Measurements from ENCODE around the gene SCFD2. TPM values are rescaled to one million over a fixed set of nuclear protein-coding genes. Genes with fewer than 3 reads are reported as not detected.
"Not testable (repeated sequence)": the region's sequence is repeated elsewhere in the genome, so short reads cannot be mapped to it uniquely, and the experiment has no call there.

SCFD2 gene
- total and polyA plus RNA-seq, 5 donors from 2014 or later, result 15.0 to 23.9 (median 16.3) TPM

DNA sequence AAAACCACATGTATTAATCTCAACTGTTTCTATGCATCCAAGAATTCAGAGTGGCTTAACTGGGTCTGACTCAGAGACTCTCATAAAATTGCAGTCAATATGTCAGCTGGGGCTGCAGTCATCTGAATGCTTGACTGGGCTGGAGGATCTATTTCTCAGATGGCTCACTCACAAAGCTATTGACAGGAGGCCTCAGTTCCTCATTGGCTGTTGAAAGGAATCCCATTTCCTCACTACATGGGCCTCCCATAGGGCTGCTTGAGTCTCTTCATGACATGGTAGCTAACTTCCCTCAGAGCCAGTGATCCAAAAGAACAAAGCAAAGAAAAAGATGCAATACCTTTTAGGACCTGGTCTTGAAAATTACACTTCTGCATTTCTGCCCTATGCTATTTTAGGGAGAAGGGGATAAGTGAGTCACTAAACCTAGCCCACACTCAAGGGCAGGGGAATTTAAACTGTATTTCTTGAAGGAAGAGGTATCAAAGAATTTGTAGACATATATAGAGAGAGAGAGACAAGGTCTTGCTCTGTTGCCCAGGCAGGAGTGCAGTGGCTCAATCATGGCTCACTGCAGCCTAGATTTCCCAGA lies 9.8 kb downstream of the SCFD2 start:
- Mint-ChIP-seq H3K27me3 (no peaks in the 10 kb centered on the region), H3K4me3 (no peak overlapping the region), H3K36me3 (peaks cover 27% of the 10 kb centered on the region), H3K4me1 (peaks cover 14 to 25% (median 23%) of the 10 kb centered on the region in 4 donors), H3K27ac (peak overlapping the region in 2 of 3 donors; percentile 5 to 9), H3K9me3 (no peaks in the 10 kb centered on the region)
- H3K27me3 ChIP-seq (ENCODE audit: control insufficient read depth, insufficient read depth, low read length), result no peaks in the 10 kb centered on the region
- H3K9me3 ChIP-seq (ENCODE audit: control insufficient read depth in 2 of 2, low read length in 2 of 2), result no peaks in the 10 kb centered on the region
- H3K36me3 ChIP-seq (ENCODE audit: control insufficient read depth, insufficient read depth, low read length), result peaks cover 13% of the 10 kb centered on the region
- ATAC-seq (ENCODE audit: low read depth in 2 of 2) (no peak), DNase-seq (no peak)
- H3K4me1 ChIP-seq (ENCODE audit: control insufficient read depth, insufficient read depth, low read length, poor library complexity, severe bottlenecking), result no peaks in the 10 kb centered on the region
- no peak overlapping the region for H3K27ac ChIP-seq (ENCODE audit: insufficient read depth, low read length, poor library complexity, severe bottlenecking)
- H3K4me3 ChIP-seq (ENCODE audit: low read depth, low read length), result no peak overlapping the region

DNA sequence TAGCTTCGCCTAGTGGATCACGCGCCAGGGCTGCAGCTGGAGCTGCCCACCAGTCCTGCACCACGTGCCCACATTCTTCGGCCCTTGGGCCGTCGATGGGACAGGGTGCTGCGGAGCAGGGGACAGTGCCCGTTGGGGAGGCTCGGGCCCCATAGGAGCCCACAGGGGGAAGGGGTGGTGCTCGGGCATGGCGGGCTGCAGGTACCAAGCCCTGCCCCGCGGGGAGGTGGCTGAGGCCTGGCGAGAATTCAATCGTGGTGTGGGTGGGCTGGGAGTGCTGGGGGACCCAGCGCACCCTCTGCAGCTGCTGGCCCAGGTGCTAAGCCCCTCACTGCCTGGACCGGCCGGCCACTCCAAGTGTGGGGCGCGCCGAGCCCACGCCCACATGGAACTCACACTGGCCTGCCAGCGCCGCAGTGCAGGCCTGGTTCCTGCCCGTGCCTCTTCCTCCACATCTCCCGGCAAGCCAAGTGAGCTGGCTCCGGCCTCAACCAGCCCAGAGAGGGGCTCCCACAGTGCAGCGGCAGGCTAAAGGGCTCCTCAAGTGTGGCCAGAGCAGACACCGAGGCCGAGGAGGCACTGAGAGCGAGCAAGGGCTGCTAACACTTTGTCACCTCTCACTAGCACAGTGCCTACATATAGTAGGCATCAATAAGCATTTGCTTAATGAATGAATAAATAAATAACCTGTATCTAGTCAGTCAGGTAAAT lies 11.7 kb downstream of the SCFD2 start:
- H3K4me3 Mint-ChIP-seq, result peak overlapping the region in 1 of 4 donors; percentile 2
- no peaks in the 10 kb centered on the region for H3K9me3 ChIP-seq (ENCODE audit: control insufficient read depth in 2 of 2, low read length in 2 of 2)
- H3K4me1 ChIP-seq (ENCODE audit: control insufficient read depth, insufficient read depth, low read length, poor library complexity, severe bottlenecking), result no peaks in the 10 kb centered on the region
- peaks cover 16% of the 10 kb centered on the region for H3K36me3 ChIP-seq (ENCODE audit: control insufficient read depth, insufficient read depth, low read length)
- peaks cover 6 to 14% (median 9%) of the 10 kb centered on the region in 4 donors for H3K4me1 Mint-ChIP-seq
- peaks cover 33% of the 10 kb centered on the region for H3K36me3 Mint-ChIP-seq
- no peak overlapping the region for H3K4me3 ChIP-seq (ENCODE audit: low read depth, low read length)
- no peaks in the 10 kb centered on the region for H3K27me3 ChIP-seq (ENCODE audit: control insufficient read depth, insufficient read depth, low read length)
- DNase-seq (no peak), ATAC-seq (ENCODE audit: low read depth in 2 of 2) (no peak)
- H3K27ac Mint-ChIP-seq, result no peak overlapping the region
- no peaks in the 10 kb centered on the region for H3K9me3 Mint-ChIP-seq
- H3K27ac ChIP-seq (ENCODE audit: insufficient read depth, low read length, poor library complexity, severe bottlenecking), result no peak overlapping the region
- H3K27me3 Mint-ChIP-seq, result no peaks in the 10 kb centered on the region

DNA sequence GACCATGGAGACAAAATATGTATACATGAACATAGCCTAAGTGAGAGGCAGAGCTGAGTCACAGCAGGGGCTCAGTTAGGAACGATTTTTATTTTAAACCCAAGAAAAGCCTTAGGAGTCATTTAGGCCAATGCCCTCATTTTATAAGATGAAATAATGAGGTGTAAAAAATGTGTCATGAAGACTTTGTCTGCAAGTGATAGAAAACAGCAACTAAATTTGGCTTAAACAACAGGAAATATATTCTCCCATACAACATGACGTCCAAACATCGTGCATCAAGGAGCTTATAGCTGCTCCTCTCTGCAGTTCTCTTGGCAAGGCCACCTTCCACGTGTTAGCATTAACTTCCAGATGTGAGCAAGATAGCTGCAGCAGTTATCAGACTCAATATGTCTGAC lies 16.8 kb downstream of the SCFD2 start:
- no peak overlapping the region for H3K4me3 ChIP-seq (ENCODE audit: low read depth, low read length)
- no peak for DNase-seq
- Mint-ChIP-seq H3K36me3 (peaks cover 61% of the 10 kb centered on the region), H3K27me3 (no peaks in the 10 kb centered on the region), H3K4me1 (peaks cover 5 to 18% (median 13%) of the 10 kb centered on the region in 4 donors), H3K4me3 (no peak overlapping the region), H3K27ac (peak overlapping the region in 1 of 3 donors; percentile 53), H3K9me3 (peaks cover 0 to 11% (median 0%) of the 10 kb centered on the region in 7 donors)
- peaks cover 16% of the 10 kb centered on the region for H3K36me3 ChIP-seq (ENCODE audit: control insufficient read depth, insufficient read depth, low read length)
- H3K9me3 ChIP-seq (ENCODE audit: control insufficient read depth in 2 of 2, low read length in 2 of 2), result no peaks in the 10 kb centered on the region
- H3K4me1 ChIP-seq (ENCODE audit: control insufficient read depth, insufficient read depth, low read length, poor library complexity, severe bottlenecking), result no peaks in the 10 kb centered on the region
- ATAC-seq (ENCODE audit: low read depth in 2 of 2), result no peak
- H3K27me3 ChIP-seq (ENCODE audit: control insufficient read depth, insufficient read depth, low read length), result no peaks in the 10 kb centered on the region
- no peak overlapping the region for H3K27ac ChIP-seq (ENCODE audit: insufficient read depth, low read length, poor library complexity, severe bottlenecking)

DNA sequence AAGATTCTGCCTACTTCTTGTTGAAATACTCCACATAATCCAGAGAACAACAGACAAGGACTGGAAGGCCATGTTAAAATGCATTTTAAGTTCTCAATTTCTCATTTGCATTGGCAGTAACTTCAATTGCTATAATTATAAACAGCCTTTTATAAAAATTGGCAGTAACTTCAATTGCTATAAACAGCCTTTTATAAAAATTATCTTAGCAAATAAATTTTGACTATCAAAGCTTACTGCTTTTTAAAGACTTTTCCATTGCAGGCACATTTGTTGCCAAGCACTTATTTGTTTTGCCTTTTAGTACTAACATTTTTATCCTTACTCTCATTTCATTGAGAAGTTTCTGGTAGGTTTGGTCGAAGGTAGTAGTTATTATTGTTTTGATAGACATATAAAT lies 17.8 kb downstream of the SCFD2 start:
- H3K4me3 Mint-ChIP-seq, result no peak overlapping the region
- DNase-seq (no peak), ATAC-seq (ENCODE audit: low read depth in 2 of 2) (no peak)
- peaks cover 0 to 11% (median 2%) of the 10 kb centered on the region in 7 donors for H3K9me3 Mint-ChIP-seq
- Histone ChIP-seq H3K36me3 (ENCODE audit: control insufficient read depth, insufficient read depth, low read length) (peaks cover 12% of the 10 kb centered on the region), H3K4me3 (ENCODE audit: low read depth, low read length) (no peak overlapping the region), H3K27ac (ENCODE audit: insufficient read depth, low read length, poor library complexity, severe bottlenecking) (no peak overlapping the region), H3K4me1 (ENCODE audit: control insufficient read depth, insufficient read depth, low read length, poor library complexity, severe bottlenecking) (no peaks in the 10 kb centered on the region), H3K27me3 (ENCODE audit: control insufficient read depth, insufficient read depth, low read length) (no peaks in the 10 kb centered on the region), H3K9me3 (ENCODE audit: control insufficient read depth in 2 of 2, low read length in 2 of 2) (no peaks in the 10 kb centered on the region)
- no peaks in the 10 kb centered on the region for H3K27me3 Mint-ChIP-seq
- peaks cover 5 to 18% (median 13%) of the 10 kb centered on the region in 4 donors for H3K4me1 Mint-ChIP-seq
- H3K27ac Mint-ChIP-seq, result peak overlapping the region in 1 of 3 donors; percentile 76
- peaks cover 68% of the 10 kb centered on the region for H3K36me3 Mint-ChIP-seq

DNA sequence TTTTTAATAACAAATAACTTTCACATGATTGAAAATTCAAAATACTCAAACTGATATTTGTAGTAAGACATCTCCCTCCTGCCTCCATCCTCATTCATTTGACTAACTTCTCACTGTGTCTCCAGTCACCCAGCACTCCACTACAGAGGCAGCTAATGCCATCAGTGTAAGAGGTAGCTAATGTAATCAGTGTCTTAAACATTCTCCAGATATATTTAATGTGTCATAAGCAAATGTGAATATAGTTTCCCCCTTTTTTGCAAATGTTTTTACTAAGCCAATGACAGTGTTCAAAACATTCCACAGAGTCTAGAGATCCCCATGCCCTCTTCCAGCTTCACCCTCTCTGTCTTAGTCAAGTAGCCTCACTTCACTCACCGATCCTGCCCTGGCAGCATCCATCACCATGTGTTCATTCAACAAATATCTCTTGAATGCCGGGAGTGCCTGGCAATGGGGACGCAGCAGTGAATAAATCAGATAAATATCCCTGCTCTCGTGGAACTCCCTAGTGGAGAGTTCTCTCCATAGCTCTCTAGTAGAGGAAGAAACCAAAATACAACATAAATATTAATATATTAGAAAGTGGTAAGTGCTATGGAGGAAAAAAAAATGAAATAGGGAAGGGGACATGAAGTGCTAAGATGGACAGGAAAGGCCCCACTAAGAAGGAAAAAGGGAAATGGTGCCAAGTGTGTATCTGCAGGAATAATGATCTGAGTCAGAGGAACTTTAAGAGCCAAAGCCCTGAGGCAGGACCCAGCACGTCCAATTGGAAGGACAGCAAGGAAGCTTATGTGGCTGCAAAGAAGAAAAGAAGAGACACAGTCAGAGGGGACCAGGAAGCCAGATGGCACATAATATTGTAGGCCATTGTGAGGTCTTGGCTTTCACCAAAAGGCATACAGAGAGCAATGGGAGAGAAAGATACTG lies 18.7 kb downstream of the SCFD2 start:
- Histone ChIP-seq H3K36me3 (ENCODE audit: control insufficient read depth, insufficient read depth, low read length) (peaks cover 5% of the 10 kb centered on the region), H3K27ac (ENCODE audit: insufficient read depth, low read length, poor library complexity, severe bottlenecking) (no peak overlapping the region), H3K27me3 (ENCODE audit: control insufficient read depth, insufficient read depth, low read length) (no peaks in the 10 kb centered on the region), H3K4me3 (ENCODE audit: low read depth, low read length) (no peak overlapping the region), H3K9me3 (ENCODE audit: control insufficient read depth in 2 of 2, low read length in 2 of 2) (no peaks in the 10 kb centered on the region), H3K4me1 (ENCODE audit: control insufficient read depth, insufficient read depth, low read length, poor library complexity, severe bottlenecking) (no peaks in the 10 kb centered on the region)
- Mint-ChIP-seq H3K27ac (peak overlapping the region in 1 of 3 donors; percentile 76), H3K27me3 (no peaks in the 10 kb centered on the region), H3K36me3 (peaks cover 63% of the 10 kb centered on the region), H3K4me3 (no peak overlapping the region), H3K4me1 (peaks cover 5 to 18% (median 13%) of the 10 kb centered on the region in 4 donors), H3K9me3 (peaks cover 0 to 11% (median 2%) of the 10 kb centered on the region in 7 donors)
- no peak for DNase-seq
- ATAC-seq (ENCODE audit: low read depth in 2 of 2), result no peak

DNA sequence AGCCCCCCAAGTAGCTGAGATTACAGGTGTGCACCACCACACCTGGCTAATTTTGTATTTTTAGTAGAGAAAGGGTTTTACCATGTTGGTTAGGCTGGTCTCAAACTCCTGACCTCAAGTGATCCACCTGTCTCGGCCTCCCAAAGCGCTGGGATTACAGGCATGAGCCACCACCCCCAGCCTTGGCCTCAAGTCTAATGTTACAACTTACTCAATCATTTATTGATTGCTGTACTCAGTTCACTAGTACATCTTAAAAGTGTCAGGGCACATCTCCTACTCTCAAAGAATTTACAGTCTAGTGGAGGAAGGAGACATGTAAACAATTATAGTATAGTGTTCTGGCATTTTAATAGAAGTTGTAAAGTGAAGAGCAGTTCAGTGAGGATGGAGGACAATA lies 19.5 kb downstream of the SCFD2 start:
- H3K9me3 Mint-ChIP-seq, result peaks cover 0 to 11% (median 3%) of the 10 kb centered on the region in 7 donors
- H3K4me3 ChIP-seq (ENCODE audit: low read depth, low read length); H3K4me3 Mint-ChIP-seq; DNase-seq; H3K27ac ChIP-seq (ENCODE audit: insufficient read depth, low read length, poor library complexity, severe bottlenecking); H3K27ac Mint-ChIP-seq; ATAC-seq (ENCODE audit: low read depth in 2 of 2); H3K36me3 ChIP-seq (ENCODE audit: control insufficient read depth, insufficient read depth, low read length); H3K27me3 ChIP-seq (ENCODE audit: control insufficient read depth, insufficient read depth, low read length); H3K4me1 ChIP-seq (ENCODE audit: control insufficient read depth, insufficient read depth, low read length, poor library complexity, severe bottlenecking); H3K9me3 ChIP-seq (ENCODE audit: control insufficient read depth in 2 of 2, low read length in 2 of 2); H3K27me3 Mint-ChIP-seq: not testable (repeated sequence)
- peaks cover 5 to 24% (median 15%) of the 10 kb centered on the region in 4 donors for H3K4me1 Mint-ChIP-seq
- peaks cover 65% of the 10 kb centered on the region for H3K36me3 Mint-ChIP-seq

DNA sequence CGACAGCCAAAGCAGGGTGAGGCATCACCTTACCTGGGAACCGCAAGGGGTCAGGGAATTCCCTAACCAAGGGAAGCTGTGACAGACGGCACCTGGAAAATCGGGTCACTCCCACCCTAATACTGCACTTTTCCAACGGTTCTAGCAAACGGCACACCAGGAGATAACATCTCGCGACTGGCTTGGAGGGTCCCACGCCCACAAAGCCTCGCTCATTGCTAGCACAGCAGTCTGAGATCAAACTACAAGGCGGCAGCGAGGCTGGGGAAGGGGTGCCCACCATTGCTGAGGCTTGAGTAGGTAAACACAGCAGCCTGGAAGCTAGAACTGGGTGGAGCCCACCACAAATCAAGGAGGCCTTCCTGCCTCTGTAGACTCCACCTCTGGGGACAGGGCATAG lies 25.7 kb downstream of the SCFD2 start:
- not testable (repeated sequence) for H3K27me3 ChIP-seq (ENCODE audit: control insufficient read depth, insufficient read depth, low read length); H3K27ac Mint-ChIP-seq; H3K4me3 ChIP-seq (ENCODE audit: low read depth, low read length); H3K9me3 Mint-ChIP-seq; H3K4me3 Mint-ChIP-seq; H3K27me3 Mint-ChIP-seq; DNase-seq; H3K36me3 ChIP-seq (ENCODE audit: control insufficient read depth, insufficient read depth, low read length); H3K9me3 ChIP-seq (ENCODE audit: control insufficient read depth in 2 of 2, low read length in 2 of 2); H3K4me1 ChIP-seq (ENCODE audit: control insufficient read depth, insufficient read depth, low read length, poor library complexity, severe bottlenecking); H3K27ac ChIP-seq (ENCODE audit: insufficient read depth, low read length, poor library complexity, severe bottlenecking); ATAC-seq (ENCODE audit: low read depth in 2 of 2)
- Mint-ChIP-seq H3K36me3 (peaks cover 35% of the 10 kb centered on the region), H3K4me1 (peaks cover 0 to 23% (median 13%) of the 10 kb centered on the region in 4 donors)

Data from CD4-positive, CD25-positive, alpha-beta regulatory T cell (primary cell).